ENCODE data around the gene SNX24. TPM values are rescaled to one million over a fixed set of nuclear protein-coding genes. Genes with fewer than 3 reads are reported as not detected.
"Not testable (repeated sequence)": the region's sequence is repeated elsewhere in the genome, so short reads cannot be mapped to it uniquely, and the experiment has no call there.

Gene SNX24
- polyA plus RNA-seq, 3 donors: 3.5 to 10.6 (median 8.0) TPM

DNA sequence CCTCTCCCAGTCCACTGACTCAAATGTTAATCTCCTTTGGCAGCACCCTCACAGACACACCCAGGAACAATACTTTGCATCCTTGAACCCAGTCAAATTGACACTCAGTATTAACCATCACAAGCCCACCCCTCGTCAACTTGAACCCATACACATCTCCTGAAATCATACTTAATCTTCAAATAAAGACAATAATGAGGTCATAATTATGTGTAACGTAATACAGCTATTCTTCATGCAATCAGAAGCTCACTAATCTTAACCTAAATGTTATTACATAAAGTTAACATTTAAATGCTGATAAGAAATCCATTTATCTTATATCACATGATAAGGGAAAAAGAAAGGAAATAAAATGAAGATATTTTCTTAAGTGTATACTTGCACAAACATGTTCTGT is 125.9 kb downstream of the SNX24 start:
- Mint-ChIP-seq H3K27ac (peak overlapping the region in 1 of 7 donors; percentile 38), H3K4me3 (no peak overlapping the region), H3K9me3 (peaks cover 0 to 5% (median 2%) of the 10 kb centered on the region in 7 donors), H3K36me3 (peaks cover 2 to 12% of the 10 kb centered on the region in 2 donors), H3K4me1 (no peaks in the 10 kb centered on the region), H3K27me3 (ENCODE audit: low read depth in 3 of 3) (peaks cover 0 to under 1% (median 0%) of the 10 kb centered on the region in 3 donors)
- Histone ChIP-seq H2AFZ (ENCODE audit: insufficient read depth, low read depth, low read length, poor library complexity, severe bottlenecking) (no peak overlapping the region), H3K36me3 (replicated peaks in 1 of 2; ENCODE audit: control insufficient read depth in 1 of 2, insufficient read depth in 2 of 2, low read length in 2 of 2) (no peaks in the 10 kb centered on the region), H4K20me1 (ENCODE audit: insufficient read depth, low read length) (no peaks in the 10 kb centered on the region), H3K4me1 (ENCODE audit: control insufficient read depth in 1 of 2, insufficient read depth in 2 of 2, low read length in 2 of 2) (no peaks in the 10 kb centered on the region), H3K4me2 (replicated peaks; ENCODE audit: extremely low read depth, low read length, poor library complexity, severe bottlenecking) (no peak overlapping the region), H3K27ac (ENCODE audit: low read depth in 1 of 2, low read length in 2 of 2) (no peak overlapping the region), H3K4me3 (replicated peaks in 1 of 3; ENCODE audit: low read depth in 2 of 3, low read length in 3 of 3) (no peak overlapping the region), H3K79me2 (ENCODE audit: insufficient read depth, low read length) (no peaks in the 10 kb centered on the region), H3K9me3 (replicated peaks in 1 of 2; ENCODE audit: control insufficient read depth in 1 of 2, insufficient read depth in 1 of 2, low read length in 2 of 2) (no peaks in the 10 kb centered on the region), H3K9ac (ENCODE audit: insufficient read depth, low read length, poor library complexity, severe bottlenecking) (no peak overlapping the region), H3K27me3 (ENCODE audit: control insufficient read depth in 2 of 2, insufficient read depth in 2 of 2, low read length in 2 of 2) (no peaks in the 10 kb centered on the region)
- TF ChIP-seq, protein P1, sequence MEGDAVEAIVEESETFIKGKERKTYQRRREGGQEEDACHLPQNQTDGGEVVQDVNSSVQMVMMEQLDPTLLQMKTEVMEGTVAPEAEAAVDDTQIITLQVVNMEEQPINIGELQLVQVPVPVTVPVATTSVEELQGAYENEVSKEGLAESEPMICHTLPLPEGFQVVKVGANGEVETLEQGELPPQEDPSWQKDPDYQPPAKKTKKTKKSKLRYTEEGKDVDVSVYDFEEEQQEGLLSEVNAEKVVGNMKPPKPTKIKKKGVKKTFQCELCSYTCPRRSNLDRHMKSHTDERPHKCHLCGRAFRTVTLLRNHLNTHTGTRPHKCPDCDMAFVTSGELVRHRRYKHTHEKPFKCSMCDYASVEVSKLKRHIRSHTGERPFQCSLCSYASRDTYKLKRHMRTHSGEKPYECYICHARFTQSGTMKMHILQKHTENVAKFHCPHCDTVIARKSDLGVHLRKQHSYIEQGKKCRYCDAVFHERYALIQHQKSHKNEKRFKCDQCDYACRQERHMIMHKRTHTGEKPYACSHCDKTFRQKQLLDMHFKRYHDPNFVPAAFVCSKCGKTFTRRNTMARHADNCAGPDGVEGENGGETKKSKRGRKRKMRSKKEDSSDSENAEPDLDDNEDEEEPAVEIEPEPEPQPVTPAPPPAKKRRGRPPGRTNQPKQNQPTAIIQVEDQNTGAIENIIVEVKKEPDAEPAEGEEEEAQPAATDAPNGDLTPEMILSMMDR (IDR thresholded peaks at IDR 0.05): no peak
- no peak for DNase-seq
- no CpG with 5 or more reads among the region's 2 CpGs for WGBS (ENCODE audit: insufficient coverage)
- intact Hi-C loops (cut with micrococcal nuclease): no loop called here

DNA sequence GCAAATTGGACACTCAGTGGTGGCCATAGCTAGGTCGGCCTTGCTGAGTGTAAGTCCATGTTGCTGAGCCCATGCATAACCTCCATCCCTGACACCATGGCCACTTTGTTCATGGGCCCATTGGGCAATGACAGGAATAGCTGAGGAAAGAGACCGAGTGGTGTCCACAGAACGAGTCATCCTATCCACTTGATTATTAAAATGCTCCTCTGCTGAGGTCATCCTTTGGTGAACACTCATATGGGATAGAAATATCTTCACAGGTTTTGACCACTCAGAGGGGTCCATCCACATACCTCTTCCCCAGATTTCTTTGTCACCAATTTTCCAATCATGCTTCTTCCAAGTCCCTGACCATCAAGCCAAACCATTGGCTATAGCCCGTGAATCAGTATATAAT is 127.5 kb downstream of the SNX24 start:
- no peaks in the 10 kb centered on the region for H4K20me1 ChIP-seq (ENCODE audit: insufficient read depth, low read length)
- no peaks in the 10 kb centered on the region for H3K9me3 ChIP-seq (replicated peaks in 1 of 2; ENCODE audit: control insufficient read depth in 1 of 2, insufficient read depth in 1 of 2, low read length in 2 of 2)
- Mint-ChIP-seq H3K9me3 (peaks cover 0 to 5% (median 2%) of the 10 kb centered on the region in 7 donors), H3K27me3 (ENCODE audit: low read depth in 3 of 3) (peaks cover 0 to 2% (median 0%) of the 10 kb centered on the region in 3 donors), H3K27ac (no peak overlapping the region), H3K4me3 (no peak overlapping the region), H3K4me1 (no peaks in the 10 kb centered on the region), H3K36me3 (peaks cover 2 to 9% of the 10 kb centered on the region in 2 donors)
- no peak overlapping the region for H3K27ac ChIP-seq (ENCODE audit: low read depth in 1 of 2, low read length in 2 of 2)
- H3K79me2 ChIP-seq (ENCODE audit: insufficient read depth, low read length): no peaks in the 10 kb centered on the region
- H3K4me2 ChIP-seq (replicated peaks; ENCODE audit: extremely low read depth, low read length, poor library complexity, severe bottlenecking): no peak overlapping the region
- intact Hi-C loops (cut with micrococcal nuclease): no loop called here
- H3K27me3 ChIP-seq (ENCODE audit: control insufficient read depth in 2 of 2, insufficient read depth in 2 of 2, low read length in 2 of 2): no peaks in the 10 kb centered on the region
- H3K36me3 ChIP-seq (replicated peaks in 1 of 2; ENCODE audit: control insufficient read depth in 1 of 2, insufficient read depth in 2 of 2, low read length in 2 of 2): no peaks in the 10 kb centered on the region
- TF ChIP-seq, protein P1 (IDR thresholded peaks at IDR 0.05): no peak
- no peak overlapping the region for H2AFZ ChIP-seq (ENCODE audit: insufficient read depth, low read depth, low read length, poor library complexity, severe bottlenecking)
- no peak overlapping the region for H3K9ac ChIP-seq (ENCODE audit: insufficient read depth, low read length, poor library complexity, severe bottlenecking)
- H3K4me1 ChIP-seq (ENCODE audit: control insufficient read depth in 1 of 2, insufficient read depth in 2 of 2, low read length in 2 of 2): no peaks in the 10 kb centered on the region
- DNase-seq: no peak
- H3K4me3 ChIP-seq (replicated peaks in 1 of 3; ENCODE audit: low read depth in 2 of 3, low read length in 3 of 3): no peak overlapping the region
- 100% methylated on average over 1 of the region's 4 CpGs for WGBS (ENCODE audit: insufficient coverage)

DNA sequence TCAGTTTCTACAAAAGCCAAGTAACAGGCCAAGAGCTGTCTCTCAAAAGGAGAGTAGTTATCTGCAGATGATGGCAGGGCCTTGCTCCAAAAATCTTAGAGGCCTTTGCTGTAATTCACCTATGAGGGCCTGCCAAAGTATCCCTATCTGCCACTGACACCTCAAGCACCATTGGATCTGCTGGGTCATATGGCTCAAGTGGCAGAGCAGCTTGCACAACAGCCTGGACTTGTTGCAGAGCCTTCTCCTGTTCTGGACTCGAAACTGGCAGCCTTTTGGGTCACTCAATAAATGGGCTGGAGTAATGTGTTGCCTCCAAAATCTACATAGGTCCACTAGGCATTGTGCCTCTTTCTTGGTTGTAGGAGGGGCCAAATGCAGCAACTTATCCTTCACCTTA is 128.3 kb downstream of the SNX24 start:
- H3K79me2 ChIP-seq (ENCODE audit: insufficient read depth, low read length); intact Hi-C loops (cut with micrococcal nuclease); H3K9me3 ChIP-seq (replicated peaks in 1 of 2; ENCODE audit: control insufficient read depth in 1 of 2, insufficient read depth in 1 of 2, low read length in 2 of 2); H4K20me1 ChIP-seq (ENCODE audit: insufficient read depth, low read length); H3K36me3 ChIP-seq (replicated peaks in 1 of 2; ENCODE audit: control insufficient read depth in 1 of 2, insufficient read depth in 2 of 2, low read length in 2 of 2); H3K27ac Mint-ChIP-seq; H3K36me3 Mint-ChIP-seq; H3K27ac ChIP-seq (ENCODE audit: low read depth in 1 of 2, low read length in 2 of 2); H3K4me2 ChIP-seq (replicated peaks; ENCODE audit: extremely low read depth, low read length, poor library complexity, severe bottlenecking); H3K27me3 Mint-ChIP-seq (ENCODE audit: low read depth in 3 of 3); H3K4me3 Mint-ChIP-seq; H3K27me3 ChIP-seq (ENCODE audit: control insufficient read depth in 2 of 2, insufficient read depth in 2 of 2, low read length in 2 of 2); H3K9ac ChIP-seq (ENCODE audit: insufficient read depth, low read length, poor library complexity, severe bottlenecking); H3K4me1 ChIP-seq (ENCODE audit: control insufficient read depth in 1 of 2, insufficient read depth in 2 of 2, low read length in 2 of 2); H3K4me3 ChIP-seq (replicated peaks in 1 of 3; ENCODE audit: low read depth in 2 of 3, low read length in 3 of 3); DNase-seq; H3K9me3 Mint-ChIP-seq; H2AFZ ChIP-seq (ENCODE audit: insufficient read depth, low read depth, low read length, poor library complexity, severe bottlenecking); H3K4me1 Mint-ChIP-seq: not testable (repeated sequence)
- no CpG with 5 or more reads among the region's 1 CpG for WGBS (ENCODE audit: insufficient coverage)

All from CD14-positive monocyte (primary cell).